ENCODE results near the gene ATP5PO. TPM values are rescaled to one million over a fixed set of nuclear protein-coding genes. Genes with fewer than 3 reads are reported as not detected.

Gene ATP5PO
- total RNA-seq, result 556 TPM
- long read RNA-seq, transcript ATP5PO-201 (7 exons, 932 nt), result major isoform, 601 of 630 reads
- long read RNA-seq, partial matches to known transcripts, result 22 of 630 reads
- long read RNA-seq, other reads (novel, unspliced or antisense), result 7 of 630 reads

DNA sequence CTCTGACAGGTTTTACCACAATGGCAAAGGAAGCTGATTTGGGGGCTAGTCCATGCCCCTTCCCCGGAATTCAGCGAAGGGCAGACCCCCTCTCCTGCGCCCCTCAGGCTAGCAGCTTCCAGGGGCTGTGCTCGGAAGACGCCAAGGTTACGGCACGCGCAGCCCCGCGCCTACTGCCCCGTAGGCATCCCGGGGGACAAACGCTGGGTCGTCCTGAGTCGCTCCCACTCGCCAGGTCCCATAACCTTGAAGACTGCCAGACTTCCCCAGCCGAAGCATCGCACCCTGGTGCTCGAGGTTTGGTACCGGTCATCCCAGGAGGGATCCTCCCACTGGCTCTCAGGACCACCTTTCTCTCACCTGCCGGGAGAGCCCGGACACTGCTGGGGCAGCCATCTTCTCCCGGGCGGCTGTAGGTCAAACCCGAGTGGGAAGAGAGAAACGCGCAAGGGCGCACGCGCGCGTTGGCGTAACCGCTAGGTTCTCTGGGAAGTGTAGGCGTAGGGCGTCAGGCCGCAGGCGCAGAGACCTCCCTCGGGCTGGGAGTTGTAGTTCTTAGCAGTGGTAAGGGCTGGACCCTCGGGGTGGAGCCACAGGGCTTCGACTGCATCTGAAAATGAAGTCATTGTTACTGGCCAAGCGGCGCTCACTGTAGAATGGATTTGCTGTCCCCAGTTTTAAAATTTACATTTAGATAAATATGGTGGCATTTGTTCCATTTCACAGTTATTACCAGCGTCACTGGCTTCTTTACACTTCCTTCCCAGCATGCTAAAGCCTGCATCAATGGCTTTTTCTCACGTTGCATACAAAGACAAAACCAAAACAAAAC lies at the start of gene ATP5PO:
Gene ATP5PO (minus strand): TSS at position 437 of the 832 bp plus-strand sequence. CDS start 41 bp downstream, at position 396.
- intact Hi-C loops (cut with DNase I), result no loop called here
- DNase-seq (ENCODE audit: low spot score), result peak; percentile 99

GRCh38 chr21:33964706-33965325 lies 49.2 kb upstream of the ATP5PO start:
- intact Hi-C loops (cut with DNase I), result no loop called here
- no peak for DNase-seq (ENCODE audit: low spot score)

DNA sequence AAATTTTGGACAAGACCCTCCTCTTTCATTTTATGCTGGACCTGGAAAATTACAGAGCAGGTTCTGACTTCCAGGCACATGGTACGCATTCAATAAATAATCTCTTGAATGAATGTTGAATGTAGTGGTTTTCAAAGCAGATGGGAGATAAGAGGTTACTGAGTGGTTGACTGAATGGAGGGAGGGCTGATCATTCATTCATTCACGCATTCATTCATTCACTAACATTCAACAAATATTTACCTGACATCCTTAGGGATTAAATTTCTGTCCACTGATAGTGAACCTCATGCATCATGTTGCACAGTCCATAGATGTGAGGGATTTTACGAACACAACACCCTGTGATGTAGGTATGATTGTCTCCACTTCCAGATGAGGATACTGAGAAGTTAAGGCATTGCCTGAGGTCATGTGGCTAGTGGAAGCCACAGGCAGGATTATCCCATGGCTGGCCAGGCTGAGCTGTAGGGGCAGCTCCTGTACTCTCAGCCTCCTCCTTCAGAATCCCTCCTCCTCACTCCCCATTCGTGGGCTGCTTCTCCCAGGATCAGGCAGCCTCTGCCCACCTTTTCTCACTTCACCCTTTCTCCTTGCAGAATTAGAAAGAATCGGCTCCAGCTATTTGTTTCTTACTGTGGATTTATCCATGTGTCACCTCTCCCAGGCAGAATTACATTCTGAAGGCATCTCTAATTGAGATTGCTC lies 48.4 kb upstream of the ATP5PO start:
- intact Hi-C loops (cut with DNase I), result no loop called here
- no peak for DNase-seq (ENCODE audit: low spot score)

- intact Hi-C loops (cut with DNase I), result no loop called here
- DNase-seq (ENCODE audit: low spot score), result no peak
These were observed 46.7 kb upstream of the ATP5PO start for GRCh38 chr21:33962290-33962689.

- no peak for DNase-seq (ENCODE audit: low spot score)
- intact Hi-C loops (cut with DNase I), result no loop called here
These were observed 45.5 kb upstream of the ATP5PO start for GRCh38 chr21:33961061-33961460.

DNA sequence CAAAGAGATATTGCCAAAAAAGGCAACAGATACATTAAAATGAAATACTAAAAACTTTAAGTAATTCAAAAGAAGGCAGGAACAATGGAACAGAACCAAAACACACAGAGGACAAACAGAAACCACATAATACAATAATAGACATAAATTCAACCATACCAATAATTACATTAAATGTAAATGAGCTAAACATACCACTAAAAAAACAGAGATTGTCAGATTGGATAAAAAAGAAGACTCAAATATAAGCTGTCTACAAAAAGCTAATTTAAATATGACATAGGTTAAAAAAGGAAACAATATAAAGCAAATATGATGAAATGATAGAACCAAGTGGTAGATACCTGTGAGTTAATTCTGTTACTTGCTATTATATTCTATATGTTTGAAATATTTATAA lies 44.1 kb upstream of the ATP5PO start:
- no peak for DNase-seq (ENCODE audit: low spot score)
- intact Hi-C loops (cut with DNase I), result no loop called here

DNA sequence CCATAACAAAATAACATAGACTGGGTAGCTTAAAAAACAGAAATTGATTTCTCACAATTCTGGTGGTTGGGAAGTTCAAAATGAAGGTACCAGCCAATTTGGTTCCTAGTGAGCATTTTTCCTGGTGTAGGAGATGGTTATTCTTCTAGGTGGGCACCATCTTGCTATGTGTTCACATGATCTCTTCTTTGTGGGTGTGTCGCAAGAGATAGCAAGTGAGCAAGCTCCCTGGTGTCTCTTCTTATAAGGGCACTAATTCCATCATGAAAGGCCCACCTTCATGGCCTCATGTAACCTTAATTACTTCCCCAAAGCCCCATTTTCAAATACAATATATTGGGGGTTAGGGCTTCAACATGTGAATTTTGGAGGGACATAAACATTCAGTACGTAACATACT lies 38.8 kb upstream of the ATP5PO start:
- intact Hi-C loops (cut with DNase I), result no loop called here
- no peak for DNase-seq (ENCODE audit: low spot score)

- intact Hi-C loops (cut with DNase I), result no loop called here
- no peak for DNase-seq (ENCODE audit: low spot score)
These were observed 35.9 kb upstream of the ATP5PO start for GRCh38 chr21:33951276-33952178.

- intact Hi-C loops (cut with DNase I), result no loop called here
- DNase-seq (ENCODE audit: low spot score), result no peak
These were observed 35.0 kb upstream of the ATP5PO start for GRCh38 chr21:33950431-33951079.

GRCh38 chr21:33949516-33950430 lies 34.2 kb upstream of the ATP5PO start:
- no peak for DNase-seq (ENCODE audit: low spot score)
- intact Hi-C loops (cut with DNase I), result no loop called here

DNA sequence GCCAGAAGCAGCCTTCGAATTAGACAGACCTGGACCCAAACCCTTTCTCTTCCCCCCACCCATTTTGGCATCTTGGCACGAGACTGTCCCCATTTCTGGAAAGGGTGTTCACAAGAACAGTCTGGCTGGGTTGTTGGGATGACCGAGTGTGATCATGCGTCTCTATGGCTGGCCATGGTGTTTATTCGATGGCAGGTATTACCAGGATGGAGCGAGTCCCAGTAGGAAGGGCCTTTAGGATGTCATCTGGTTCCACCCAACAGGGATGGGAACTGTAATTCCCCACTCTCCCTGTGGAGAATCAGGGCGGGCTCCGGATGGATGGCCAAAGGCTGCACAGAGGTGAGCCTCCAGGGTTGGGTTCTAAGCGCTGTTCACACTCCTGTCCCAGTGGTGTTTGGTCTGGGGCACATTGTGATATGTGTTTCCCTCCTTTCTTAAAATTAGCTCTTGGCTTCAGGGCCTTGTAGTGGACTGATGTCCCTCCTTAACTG lies 33.4 kb upstream of the ATP5PO start:
- no peak for DNase-seq (ENCODE audit: low spot score)
- intact Hi-C loops (cut with DNase I), result no loop called here

- no peak for DNase-seq (ENCODE audit: low spot score)
- intact Hi-C loops (cut with DNase I), result no loop called here
These were observed 32.7 kb upstream of the ATP5PO start for GRCh38 chr21:33948096-33948950.

DNA sequence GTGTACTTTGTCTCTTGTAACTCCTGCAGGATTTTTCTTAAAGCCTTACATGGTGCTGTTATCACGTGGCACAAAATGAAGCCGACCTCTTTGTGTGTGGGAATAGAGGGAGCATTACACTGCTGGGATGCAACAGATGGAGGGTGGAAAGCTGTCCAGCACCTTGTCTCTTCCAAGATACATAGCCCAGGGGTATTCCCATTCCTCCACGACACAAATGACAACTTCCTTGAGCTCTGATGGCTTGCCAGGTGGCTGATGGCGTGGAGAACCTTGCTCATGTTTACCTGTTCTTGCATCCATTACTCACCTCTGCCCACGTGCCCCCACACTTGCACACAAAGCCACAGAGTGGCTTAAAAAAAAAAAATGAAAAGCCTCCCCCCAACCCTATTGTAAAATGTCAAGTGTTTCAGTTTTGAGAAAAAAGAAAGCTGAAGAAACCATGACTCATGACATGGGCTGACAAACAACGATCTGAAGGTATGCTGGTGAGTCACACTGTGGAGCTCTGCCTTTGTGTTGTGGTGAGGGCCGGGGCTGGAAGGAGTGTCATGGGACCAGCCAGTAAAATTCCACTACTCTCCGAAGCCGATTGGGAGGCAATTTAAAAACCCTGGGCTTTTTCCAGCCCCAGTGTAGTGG lies 32.0 kb upstream of the ATP5PO start:
- intact Hi-C loops (cut with DNase I), result no loop called here
- no peak for DNase-seq (ENCODE audit: low spot score)

DNA sequence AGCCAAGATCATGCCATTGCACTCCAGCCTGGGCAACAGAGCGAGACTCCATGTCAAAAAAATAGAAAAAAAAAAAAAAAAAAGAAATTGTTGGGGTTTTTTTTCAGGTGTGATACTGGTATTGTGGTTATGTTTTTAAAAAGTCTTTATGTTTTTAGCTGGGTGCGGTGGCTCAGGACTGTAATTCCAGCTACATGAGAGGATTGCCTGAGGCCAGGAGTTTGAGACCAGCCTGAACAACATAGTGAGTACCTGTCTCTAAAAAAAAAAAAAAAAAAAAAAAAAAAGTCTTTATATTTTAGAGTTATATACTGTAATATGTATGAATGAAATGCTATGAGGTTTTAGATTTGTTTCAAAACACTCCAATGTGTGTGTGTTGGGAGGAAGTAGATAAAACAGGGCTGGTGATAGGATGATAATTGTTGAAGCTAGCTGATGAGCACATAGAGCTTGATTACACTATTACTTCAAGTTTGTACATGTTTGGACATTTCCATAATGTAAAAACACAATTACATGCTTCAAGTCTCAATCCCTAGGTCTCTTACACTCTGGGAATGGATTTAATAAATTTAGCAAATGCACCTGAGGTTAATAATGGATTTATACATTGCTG lies 30.2 kb upstream of the ATP5PO start:
- no peak for DNase-seq (ENCODE audit: low spot score)
- intact Hi-C loops (cut with DNase I), result no loop called here

DNA sequence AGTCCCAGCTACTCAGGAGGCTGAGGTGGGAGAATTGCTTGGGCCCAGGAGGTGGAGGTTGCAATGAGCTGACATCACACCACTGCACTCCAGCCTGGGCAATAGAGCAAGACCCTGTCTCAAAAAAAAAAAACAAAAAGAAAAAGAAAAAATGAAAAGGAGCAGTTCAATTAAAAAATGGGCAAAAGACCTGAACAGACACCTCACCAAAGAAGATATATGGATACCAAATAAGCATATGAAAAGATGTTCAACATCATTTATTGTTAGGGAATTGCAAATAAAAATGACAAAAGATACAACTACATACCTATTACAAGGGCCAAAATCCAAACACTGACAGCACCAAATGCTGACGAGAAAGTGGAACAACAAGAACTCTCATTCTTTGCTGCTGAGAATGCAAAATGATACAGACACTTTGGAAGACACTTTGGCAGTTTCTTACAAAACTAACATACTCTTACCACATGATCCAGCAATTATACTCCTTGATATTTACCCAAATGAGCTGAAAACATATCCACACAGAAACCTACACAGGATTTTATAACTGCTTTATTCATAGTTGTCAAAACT lies 28.7 kb upstream of the ATP5PO start:
- intact Hi-C loops (cut with DNase I), result no loop called here
- no peak for DNase-seq (ENCODE audit: low spot score)

DNA sequence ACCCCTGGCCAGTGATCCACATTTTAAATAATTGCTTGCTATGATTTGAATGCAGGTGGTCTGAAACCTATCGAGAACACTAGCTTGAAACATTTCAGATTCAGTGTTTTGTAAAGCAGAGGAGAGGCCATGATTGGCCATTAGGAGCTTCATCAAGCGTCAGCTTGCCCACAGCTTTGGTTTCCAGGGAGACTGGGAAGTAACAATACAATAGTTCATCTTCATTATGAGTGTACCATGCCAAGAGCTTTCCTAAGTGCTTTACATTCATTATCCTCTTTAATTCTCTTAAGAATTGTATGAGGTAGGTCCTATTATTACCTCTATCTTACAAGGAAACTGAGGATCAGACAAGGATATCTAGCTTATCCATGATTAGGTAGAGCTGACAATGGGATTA lies 27.7 kb upstream of the ATP5PO start:
- no peak for DNase-seq (ENCODE audit: low spot score)
- intact Hi-C loops (cut with DNase I), result no loop called here

Data from cardiac septum (tissue), 1 donor.